ENCODE results near the gene MIPEP.

MIPEP gene

GRCh38 chr13:23804166-23804565 is 85.0 kb downstream of the MIPEP start:
- Histone ChIP-seq H3K27me3 (replicated peaks in 2 of 5; ENCODE audit: control insufficient read depth in 4 of 5, insufficient read depth in 5 of 5, low read length in 4 of 5) (no peaks in the 10 kb centered on the region), H3K4me1 (ENCODE audit: control extremely low read depth in 1 of 4, control insufficient read depth in 4 of 4, insufficient read depth in 4 of 4, low read length in 3 of 4) (no peaks in the 10 kb centered on the region), H3K27ac (ENCODE audit: insufficient read depth in 1 of 2, low read depth in 1 of 2, low read length in 2 of 2, poor library complexity in 1 of 2, severe bottlenecking in 2 of 2) (no peak overlapping the region), H3K9me3 (ENCODE audit: control extremely low read depth in 1 of 5, control insufficient read depth in 4 of 5, insufficient read depth in 2 of 5, low read depth in 1 of 5, low read length in 4 of 5) (no peaks in the 10 kb centered on the region), H3K4me3 (ENCODE audit: control insufficient read depth in 1 of 7, extremely low read depth in 1 of 7, insufficient read depth in 4 of 7, low read depth in 2 of 7, low read length in 6 of 7) (no peak overlapping the region), H3K36me3 (ENCODE audit: control insufficient read depth in 4 of 4, insufficient read depth in 4 of 4, low read length in 3 of 4) (peaks cover 0 to 8% (median 6%) of the 10 kb centered on the region in 4 experiments)
- POLR2A ChIA-PET: no interaction called here
- WGBS (ENCODE audit: insufficient coverage): no CpG with 5 or more reads among the region's 1 CpG
- DNase-seq: no peak
- CTCF ChIA-PET: interaction anchor here (1.1 kb wide), 1 partner anchor 12 kb away, joined by 3 read pairs; no protein-coding TSS in a partner anchor

DNA sequence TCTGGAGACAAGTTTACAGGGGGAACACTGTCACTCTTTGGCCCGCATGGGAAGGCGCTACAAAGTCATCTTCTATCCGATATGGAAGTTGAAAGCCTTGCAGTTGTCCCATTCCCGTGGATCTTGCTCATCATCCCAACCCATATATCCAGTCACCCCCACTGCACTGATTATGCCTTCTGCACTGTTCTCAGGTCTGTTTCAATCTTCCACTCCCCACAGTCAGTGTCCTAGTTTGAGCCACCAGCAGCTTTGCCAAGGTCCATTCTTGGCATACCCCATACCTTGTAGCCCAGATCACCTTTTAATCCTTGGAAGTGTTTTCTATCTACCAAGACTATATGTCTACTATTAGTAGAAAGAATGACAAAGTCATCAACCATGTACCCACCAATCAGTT is 88.1 kb downstream of the MIPEP start:
- Histone ChIP-seq H3K27me3 (replicated peaks in 2 of 5; ENCODE audit: control insufficient read depth in 4 of 5, insufficient read depth in 5 of 5, low read length in 4 of 5) (no peaks in the 10 kb centered on the region), H3K4me1 (ENCODE audit: control extremely low read depth in 1 of 4, control insufficient read depth in 4 of 4, insufficient read depth in 4 of 4, low read length in 3 of 4) (no peaks in the 10 kb centered on the region), H3K9me3 (ENCODE audit: control extremely low read depth in 1 of 5, control insufficient read depth in 4 of 5, insufficient read depth in 2 of 5, low read depth in 1 of 5, low read length in 4 of 5) (peaks cover 0 to 11% (median 0%) of the 10 kb centered on the region in 5 experiments), H3K4me3 (ENCODE audit: control insufficient read depth in 1 of 7, extremely low read depth in 1 of 7, insufficient read depth in 4 of 7, low read depth in 2 of 7, low read length in 6 of 7) (no peak overlapping the region), H3K36me3 (ENCODE audit: control insufficient read depth in 4 of 4, insufficient read depth in 4 of 4, low read length in 3 of 4) (peaks cover 6 to 20% (median 10%) of the 10 kb centered on the region in 4 experiments), H3K27ac (ENCODE audit: insufficient read depth in 1 of 2, low read depth in 1 of 2, low read length in 2 of 2, poor library complexity in 1 of 2, severe bottlenecking in 2 of 2) (no peak overlapping the region)
- ChIA-PET CTCF (no interaction called here), POLR2A (no interaction called here)
- no peak for DNase-seq
- 94% methylated on average over 3 of the region's 4 CpGs for WGBS (ENCODE audit: insufficient coverage)

GRCh38 chr13:23799945-23800344 is 89.3 kb downstream of the MIPEP start:
- CTCF ChIA-PET: interaction anchor here (1.3 to 2.1 kb wide), 2 partner anchors 11 to 12 kb away, joined by 4 to 7 read pairs; no protein-coding TSS in a partner anchor
- Histone ChIP-seq H3K9me3 (ENCODE audit: control extremely low read depth in 1 of 5, control insufficient read depth in 4 of 5, insufficient read depth in 2 of 5, low read depth in 1 of 5, low read length in 4 of 5) (peaks cover 0 to 11% (median 0%) of the 10 kb centered on the region in 5 experiments), H3K27ac (ENCODE audit: insufficient read depth in 1 of 2, low read depth in 1 of 2, low read length in 2 of 2, poor library complexity in 1 of 2, severe bottlenecking in 2 of 2) (no peak overlapping the region), H3K27me3 (replicated peaks in 2 of 5; ENCODE audit: control insufficient read depth in 4 of 5, insufficient read depth in 5 of 5, low read length in 4 of 5) (no peaks in the 10 kb centered on the region), H3K4me1 (ENCODE audit: control extremely low read depth in 1 of 4, control insufficient read depth in 4 of 4, insufficient read depth in 4 of 4, low read length in 3 of 4) (peaks cover 0 to 1% (median 0%) of the 10 kb centered on the region in 4 experiments), H3K4me3 (ENCODE audit: control insufficient read depth in 1 of 7, extremely low read depth in 1 of 7, insufficient read depth in 4 of 7, low read depth in 2 of 7, low read length in 6 of 7) (no peak overlapping the region), H3K36me3 (ENCODE audit: control insufficient read depth in 4 of 4, insufficient read depth in 4 of 4, low read length in 3 of 4) (peaks cover 4 to 14% (median 8%) of the 10 kb centered on the region in 4 experiments)
- POLR2A ChIA-PET: no interaction called here
- peak in 1 of 3 donors; percentile 35 for DNase-seq
- no CpG with 5 or more reads among the region's 1 CpG for WGBS (ENCODE audit: insufficient coverage)

DNA sequence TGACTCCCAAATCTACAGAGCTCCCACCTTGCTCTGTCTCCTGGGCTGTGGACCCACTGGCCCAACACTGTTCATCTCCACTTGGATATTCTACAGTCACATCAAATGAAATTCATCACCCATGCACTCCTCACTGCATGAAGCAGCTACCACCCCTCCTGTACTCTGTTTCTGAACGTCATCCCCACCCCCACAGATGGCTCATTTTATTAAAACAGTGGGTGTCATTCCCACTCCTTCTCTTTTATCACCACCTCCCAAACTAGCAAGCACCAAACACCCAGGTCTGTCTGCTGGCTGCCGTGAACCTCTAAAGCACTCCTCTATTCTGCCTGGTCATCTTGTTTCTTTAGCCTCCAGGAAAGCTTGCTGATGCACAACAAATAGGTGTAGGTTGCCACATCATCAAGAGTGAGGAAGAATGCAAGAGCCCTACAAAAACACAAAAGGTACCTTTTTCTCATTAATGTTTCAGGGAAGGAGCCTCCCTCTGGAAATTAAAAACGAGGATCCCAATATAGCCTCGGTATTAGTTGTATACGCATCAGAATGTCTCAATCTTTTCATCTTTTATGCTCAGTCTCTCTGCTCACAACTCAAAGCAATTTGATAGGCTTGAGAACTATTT is 91.8 kb downstream of the MIPEP start:
- Histone ChIP-seq H3K27me3 (replicated peaks in 2 of 5; ENCODE audit: control insufficient read depth in 4 of 5, insufficient read depth in 5 of 5, low read length in 4 of 5) (no peaks in the 10 kb centered on the region), H3K27ac (ENCODE audit: insufficient read depth in 1 of 2, low read depth in 1 of 2, low read length in 2 of 2, poor library complexity in 1 of 2, severe bottlenecking in 2 of 2) (no peak overlapping the region), H3K4me3 (ENCODE audit: control insufficient read depth in 1 of 7, extremely low read depth in 1 of 7, insufficient read depth in 4 of 7, low read depth in 2 of 7, low read length in 6 of 7) (no peak overlapping the region), H3K36me3 (ENCODE audit: control insufficient read depth in 4 of 4, insufficient read depth in 4 of 4, low read length in 3 of 4) (peaks cover 4 to 12% (median 11%) of the 10 kb centered on the region in 4 experiments), H3K4me1 (ENCODE audit: control extremely low read depth in 1 of 4, control insufficient read depth in 4 of 4, insufficient read depth in 4 of 4, low read length in 3 of 4) (peaks cover 0 to 7% (median 1%) of the 10 kb centered on the region in 4 experiments), H3K9me3 (ENCODE audit: control extremely low read depth in 1 of 5, control insufficient read depth in 4 of 5, insufficient read depth in 2 of 5, low read depth in 1 of 5, low read length in 4 of 5) (peaks cover 0 to 11% (median 0%) of the 10 kb centered on the region in 5 experiments)
- DNase-seq: no peak
- ChIA-PET CTCF (no interaction called here), POLR2A (no interaction called here)
- WGBS (ENCODE audit: insufficient coverage): 100% methylated on average over 1 of the region's 5 CpGs

DNA sequence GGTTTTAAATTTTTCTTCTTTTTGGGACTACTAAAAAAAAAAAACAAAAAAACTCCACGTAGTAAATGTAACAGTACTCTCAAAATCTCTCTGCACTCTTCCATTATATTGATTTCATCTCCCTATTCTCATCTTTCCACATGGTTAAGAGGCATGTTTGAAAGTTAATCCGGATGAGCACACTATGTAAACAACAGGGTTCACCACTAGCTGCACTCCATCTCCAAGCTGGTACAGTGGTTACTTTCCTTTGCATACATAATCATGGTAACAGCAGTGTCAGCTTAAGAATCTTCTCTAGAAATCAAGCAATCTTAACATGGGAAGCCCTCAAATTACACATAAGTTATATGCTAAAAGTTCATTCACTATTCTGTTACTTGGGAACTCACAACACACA is 92.6 kb downstream of the MIPEP start:
- 100% methylated on average over 2 of the region's 2 CpGs for WGBS (ENCODE audit: insufficient coverage)
- CTCF ChIA-PET: no interaction called here

DNA sequence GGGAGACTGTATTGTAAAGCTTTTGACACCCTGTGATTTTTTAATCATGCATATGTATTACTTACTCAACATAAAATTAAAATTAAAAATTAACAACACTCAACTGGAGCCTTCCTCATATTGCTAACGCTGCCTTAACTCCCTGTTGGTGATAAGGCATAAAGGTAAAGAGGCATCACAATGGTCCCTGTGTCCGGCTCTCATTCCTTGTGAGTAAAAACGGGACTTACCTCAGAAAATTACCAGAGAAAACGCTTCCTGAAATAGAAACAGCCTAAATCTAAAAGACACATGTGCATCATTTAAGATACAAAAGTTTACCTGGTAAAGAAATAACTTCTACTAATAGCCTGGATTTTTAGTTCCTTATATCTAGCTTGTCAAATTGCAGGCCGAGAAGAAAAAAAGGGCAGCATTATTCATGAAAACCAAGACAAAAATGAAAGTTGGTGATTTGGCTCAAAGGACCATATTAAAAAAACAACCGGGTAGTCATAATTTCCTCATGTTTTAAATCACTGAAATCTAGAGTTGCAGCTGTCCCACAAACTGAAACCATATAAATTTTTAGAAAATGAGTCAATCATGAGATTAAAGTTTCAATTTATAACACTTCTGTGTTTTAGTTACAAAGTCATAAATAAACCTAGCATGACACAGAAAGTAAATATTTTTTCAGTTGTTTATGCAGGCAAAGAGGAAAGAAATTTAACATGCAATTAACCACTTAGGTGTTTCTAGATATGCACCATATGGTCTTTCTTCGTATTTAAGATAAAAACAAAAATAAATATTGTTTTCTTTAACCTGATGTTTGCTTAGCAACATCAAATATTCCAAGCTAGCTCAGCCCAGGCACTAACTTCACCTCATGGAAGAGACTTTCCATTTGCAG is 94.7 kb downstream of the MIPEP start:
- POLR2A ChIA-PET: no interaction called here
- Histone ChIP-seq H3K4me3 (ENCODE audit: control insufficient read depth in 1 of 7, extremely low read depth in 1 of 7, insufficient read depth in 4 of 7, low read depth in 2 of 7, low read length in 6 of 7) (peak overlapping the region in 2 of 7 experiments; percentile 11 to 34), H3K9me3 (ENCODE audit: control extremely low read depth in 1 of 5, control insufficient read depth in 4 of 5, insufficient read depth in 2 of 5, low read depth in 1 of 5, low read length in 4 of 5) (peaks cover 0 to 11% (median 0%) of the 10 kb centered on the region in 5 experiments), H3K36me3 (ENCODE audit: control insufficient read depth in 4 of 4, insufficient read depth in 4 of 4, low read length in 3 of 4) (peaks cover 2 to 12% (median 9%) of the 10 kb centered on the region in 4 experiments), H3K4me1 (ENCODE audit: control extremely low read depth in 1 of 4, control insufficient read depth in 4 of 4, insufficient read depth in 4 of 4, low read length in 3 of 4) (peaks cover 0 to 7% (median 1%) of the 10 kb centered on the region in 4 experiments), H3K27me3 (replicated peaks in 2 of 5; ENCODE audit: control insufficient read depth in 4 of 5, insufficient read depth in 5 of 5, low read length in 4 of 5) (no peaks in the 10 kb centered on the region), H3K27ac (ENCODE audit: insufficient read depth in 1 of 2, low read depth in 1 of 2, low read length in 2 of 2, poor library complexity in 1 of 2, severe bottlenecking in 2 of 2) (no peak overlapping the region)
- DNase-seq: peak in 2 of 3 donors; percentile 69 to 74
- CTCF ChIA-PET: interaction anchor here (1.0 kb wide), 1 partner anchor 23 kb away, joined by 3 read pairs; no protein-coding TSS in a partner anchor
- WGBS (ENCODE audit: insufficient coverage): 65% methylated on average over 4 of the region's 7 CpGs

More for the DNA sequence above, 92.6 kb downstream of the MIPEP start:
- POLR2A ChIA-PET: no interaction called here
- Histone ChIP-seq H3K27ac (ENCODE audit: insufficient read depth in 1 of 2, low read depth in 1 of 2, low read length in 2 of 2, poor library complexity in 1 of 2, severe bottlenecking in 2 of 2) (no peak overlapping the region), H3K36me3 (ENCODE audit: control insufficient read depth in 4 of 4, insufficient read depth in 4 of 4, low read length in 3 of 4) (peaks cover 4 to 12% (median 10%) of the 10 kb centered on the region in 4 experiments), H3K9me3 (ENCODE audit: control extremely low read depth in 1 of 5, control insufficient read depth in 4 of 5, insufficient read depth in 2 of 5, low read depth in 1 of 5, low read length in 4 of 5) (peaks cover 0 to 11% (median 0%) of the 10 kb centered on the region in 5 experiments), H3K27me3 (replicated peaks in 2 of 5; ENCODE audit: control insufficient read depth in 4 of 5, insufficient read depth in 5 of 5, low read length in 4 of 5) (no peaks in the 10 kb centered on the region), H3K4me1 (ENCODE audit: control extremely low read depth in 1 of 4, control insufficient read depth in 4 of 4, insufficient read depth in 4 of 4, low read length in 3 of 4) (peaks cover 0 to 7% (median 1%) of the 10 kb centered on the region in 4 experiments), H3K4me3 (ENCODE audit: control insufficient read depth in 1 of 7, extremely low read depth in 1 of 7, insufficient read depth in 4 of 7, low read depth in 2 of 7, low read length in 6 of 7) (no peak overlapping the region)
- DNase-seq: no peak
